ENCODE data around the gene CREB3L4. TPM values are rescaled to one million over a fixed set of nuclear protein-coding genes. Genes with fewer than 3 reads are reported as not detected.

Gene CREB3L4
- total RNA-seq, 4 donors from 2014 or later, result 3.7 to 14.4 (median 8.1) TPM

DNA sequence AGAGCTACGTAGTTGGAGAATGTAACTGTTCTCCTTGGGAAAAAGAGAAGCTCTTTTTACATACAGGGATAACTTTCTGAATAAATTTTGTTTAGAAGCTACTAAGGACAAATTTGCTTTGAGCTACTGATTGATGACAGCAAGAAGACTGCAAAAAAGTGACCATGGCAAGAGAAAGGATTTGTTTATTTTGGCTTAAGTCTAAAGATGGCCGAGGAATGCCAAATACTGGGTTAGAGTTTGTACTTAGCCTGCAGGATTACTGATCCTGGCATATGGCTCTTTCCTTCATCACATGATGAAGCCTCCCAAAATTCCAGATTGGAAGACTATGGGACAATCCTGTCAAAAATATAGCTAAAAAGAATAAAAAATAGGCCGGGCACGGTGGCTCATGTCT is 51.6 kb downstream of the CREB3L4 start:
- Histone ChIP-seq H3K9me3 (no peaks in the 10 kb centered on the region), H3K36me3 (no peaks in the 10 kb centered on the region), H3K4me1 (no peaks in the 10 kb centered on the region), H3K27ac (no peak overlapping the region), H3K4me3 (no peak overlapping the region), H3K27me3 (no peaks in the 10 kb centered on the region)
- DNase-seq, result no peak
- WGBS, 2 donors, result 71 to 75% methylated on average over 4 of the region's 4 CpGs
- TF ChIP-seq, protein P1, sequence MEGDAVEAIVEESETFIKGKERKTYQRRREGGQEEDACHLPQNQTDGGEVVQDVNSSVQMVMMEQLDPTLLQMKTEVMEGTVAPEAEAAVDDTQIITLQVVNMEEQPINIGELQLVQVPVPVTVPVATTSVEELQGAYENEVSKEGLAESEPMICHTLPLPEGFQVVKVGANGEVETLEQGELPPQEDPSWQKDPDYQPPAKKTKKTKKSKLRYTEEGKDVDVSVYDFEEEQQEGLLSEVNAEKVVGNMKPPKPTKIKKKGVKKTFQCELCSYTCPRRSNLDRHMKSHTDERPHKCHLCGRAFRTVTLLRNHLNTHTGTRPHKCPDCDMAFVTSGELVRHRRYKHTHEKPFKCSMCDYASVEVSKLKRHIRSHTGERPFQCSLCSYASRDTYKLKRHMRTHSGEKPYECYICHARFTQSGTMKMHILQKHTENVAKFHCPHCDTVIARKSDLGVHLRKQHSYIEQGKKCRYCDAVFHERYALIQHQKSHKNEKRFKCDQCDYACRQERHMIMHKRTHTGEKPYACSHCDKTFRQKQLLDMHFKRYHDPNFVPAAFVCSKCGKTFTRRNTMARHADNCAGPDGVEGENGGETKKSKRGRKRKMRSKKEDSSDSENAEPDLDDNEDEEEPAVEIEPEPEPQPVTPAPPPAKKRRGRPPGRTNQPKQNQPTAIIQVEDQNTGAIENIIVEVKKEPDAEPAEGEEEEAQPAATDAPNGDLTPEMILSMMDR (IDR thresholded peaks at IDR 0.05), result no peak
- TF ChIP-seq POLR2A (IDR thresholded peaks at IDR 0.05), result no peak
- intact Hi-C loops (cut with DNase I), result no loop called here

DNA sequence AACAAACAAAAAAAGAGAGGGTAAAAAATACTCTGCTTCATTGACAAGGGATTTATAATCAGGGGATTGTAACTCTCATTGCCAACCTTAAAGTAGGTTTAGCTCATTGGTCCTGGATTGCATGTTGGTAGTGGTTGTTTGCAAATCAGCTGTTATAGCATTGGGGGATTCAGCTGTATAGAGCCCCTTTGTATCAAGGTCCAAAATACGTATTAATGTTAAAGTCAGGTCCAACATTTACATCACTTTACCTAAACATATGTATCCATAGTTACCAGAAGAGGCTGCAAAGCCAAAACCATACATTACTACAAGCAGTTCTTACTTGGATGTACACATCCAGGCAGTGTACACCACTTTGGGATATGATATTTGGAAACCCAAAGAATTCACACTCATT is 52.2 kb downstream of the CREB3L4 start:
- Histone ChIP-seq H3K36me3 (no peaks in the 10 kb centered on the region), H3K9me3 (no peaks in the 10 kb centered on the region), H3K4me1 (no peaks in the 10 kb centered on the region), H3K27ac (no peak overlapping the region), H3K27me3 (no peaks in the 10 kb centered on the region), H3K4me3 (no peak overlapping the region)
- TF ChIP-seq, protein P1 (IDR thresholded peaks at IDR 0.05), result no peak
- WGBS, 2 donors, result 73 to 89% methylated on average over 1 of the region's 1 CpG
- no peak for DNase-seq
- intact Hi-C loops (cut with DNase I), result no loop called here

Small RNA genes within 50 kb of the gene (small RNA-seq; reads per million reads assigned to genes)
- 0 to 0.14 (median 0) reads per million in 4 donors for gene MIR6737

Other genes with a start within 250 kb of the CREB3L4 start
- gene INTS3, start 239.9 kb upstream of the CREB3L4 start, total RNA-seq, result 10 to 100 TPM; 24.6 to 27.9 (median 26.2) TPM
- gene SLC27A3, start 192.5 kb upstream of the CREB3L4 start, total RNA-seq, result 10 to 100 TPM in 2 of 4 donors, 1 to 10 TPM in 2; 7.6 to 15.0 (median 11.2) TPM
- 10 to 100 TPM in 3 of 4 donors, 1 to 10 TPM in 1; 9.7 to 16.6 (median 12.0) TPM for gene GATAD2B, start 44.9 kb upstream of the CREB3L4 start, total RNA-seq
- gene DENND4B, start 21.2 kb upstream of the CREB3L4 start, total RNA-seq, result 10 to 100 TPM in 3 of 4 donors, 1 to 10 TPM in 1; 5.9 to 31.7 (median 14.1) TPM
- gene CRTC2, start 9.3 kb upstream of the CREB3L4 start, total RNA-seq, result 10 to 100 TPM in 1 of 4 donors, 1 to 10 TPM in 3; 7.5 to 13.2 (median 8.0) TPM
- gene SLC39A1, start 4.4 kb upstream of the CREB3L4 start, total RNA-seq, result 10 to 100 TPM; 42.5 to 74.2 (median 58.8) TPM
- 100 to 1,000 TPM; 144 to 225 (median 204) TPM for gene JTB, start 9.8 kb downstream of the CREB3L4 start, total RNA-seq
- gene RAB13, start 18.4 kb downstream of the CREB3L4 start, total RNA-seq, result 10 to 100 TPM; 24.1 to 45.8 (median 35.5) TPM
- gene RPS27, start 22.9 kb downstream of the CREB3L4 start, total RNA-seq, result 1,000 to 10,000 TPM in 3 of 4 donors, 100 to 1,000 TPM in 1; 688 to 4,009 (median 2,458) TPM
- gene NUP210L, start 187.2 kb downstream of the CREB3L4 start, total RNA-seq, result under 1 TPM in 2 of 4 donors, not detected in 2; 0.09 to 0.19 TPM
- gene TPM3, start 224.2 kb downstream of the CREB3L4 start, total RNA-seq, result 100 to 1,000 TPM; 216 to 387 (median 316) TPM
- gene CFAP141, start 238.4 kb downstream of the CREB3L4 start, total RNA-seq, result not detected